Liver (tissue), 3 donors: ENCODE data around the gene COMMD1.

ENCODE experiments used
- GABPA ChIP-seq, 2 donors: IDR thresholded peaks in 1 of 2; conservative IDR thresholded peaks in 1 of 2; 2 replicates each; pipeline ENCODE4 v1.6.1; 2016; ENCODE audit warnings: antibody characterized with exemption in 2 of 2, mild to moderate bottlenecking in 1 of 2, moderate library complexity in 1 of 2
- JUND ChIP-seq, 2 donors: IDR thresholded peaks; 2 replicates each; pipeline ENCODE4 v1.6.1; 2016; ENCODE audit warnings: antibody characterized with exemption in 2 of 2
- TF ChIP-seq, protein P1 (sequence below): fragments of 150-350 bp; IDR thresholded peaks from 2 replicates; pipeline ENCODE4 v1.5.1; 2017; ENCODE audit warnings: improper control_type of control experiment, low read depth, low read length; ENCODE audit not compliant: missing input control
- TF ChIP-seq, protein P2 (sequence below): IDR thresholded peaks from 2 replicates; pipeline ENCODE4 v1.6.1; 2016; ENCODE audit warnings: antibody characterized with exemption
- donor health status: healthy.
- donor health status: healthy.

DNA sequence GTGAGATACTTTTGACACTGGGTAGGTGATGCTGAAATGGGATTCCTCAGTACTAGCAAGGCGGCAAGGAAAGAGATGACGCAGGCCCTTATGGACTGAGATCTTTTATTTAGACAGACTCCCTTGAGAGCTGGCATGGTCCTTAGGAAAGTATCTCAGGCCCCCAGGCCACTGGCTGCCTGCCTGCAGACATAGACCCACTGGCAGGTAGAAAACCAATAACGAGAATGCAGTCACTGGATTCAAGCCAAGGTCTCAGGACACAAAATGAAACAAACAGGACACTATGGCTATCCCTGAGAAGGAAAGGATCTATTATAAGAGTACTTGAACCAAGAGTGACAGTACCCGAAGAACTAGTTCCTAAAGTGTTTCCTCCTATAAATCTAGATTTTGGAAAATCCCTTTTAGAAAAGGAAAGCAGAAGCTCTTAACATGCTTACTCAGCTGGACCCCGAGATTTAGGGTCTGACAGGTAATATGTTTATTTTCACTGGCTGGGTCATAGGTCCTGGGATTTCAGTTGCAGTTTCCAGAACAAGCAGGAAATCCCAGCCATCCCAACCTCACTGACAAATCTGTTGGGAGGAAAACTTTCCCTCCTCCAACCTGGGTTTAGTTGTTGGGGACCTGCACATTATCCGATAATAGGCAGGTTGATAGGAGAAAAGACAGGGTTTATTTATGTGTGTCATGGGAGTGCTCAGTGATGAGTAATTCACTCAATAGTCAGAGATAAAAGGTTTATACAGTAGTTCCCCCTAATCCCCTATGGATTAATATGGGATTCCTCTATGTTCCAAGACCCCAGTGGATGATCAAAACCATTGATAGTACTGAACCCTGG is 44.5 kb downstream of the COMMD1 start:
- TF ChIP-seq, protein P1, sequence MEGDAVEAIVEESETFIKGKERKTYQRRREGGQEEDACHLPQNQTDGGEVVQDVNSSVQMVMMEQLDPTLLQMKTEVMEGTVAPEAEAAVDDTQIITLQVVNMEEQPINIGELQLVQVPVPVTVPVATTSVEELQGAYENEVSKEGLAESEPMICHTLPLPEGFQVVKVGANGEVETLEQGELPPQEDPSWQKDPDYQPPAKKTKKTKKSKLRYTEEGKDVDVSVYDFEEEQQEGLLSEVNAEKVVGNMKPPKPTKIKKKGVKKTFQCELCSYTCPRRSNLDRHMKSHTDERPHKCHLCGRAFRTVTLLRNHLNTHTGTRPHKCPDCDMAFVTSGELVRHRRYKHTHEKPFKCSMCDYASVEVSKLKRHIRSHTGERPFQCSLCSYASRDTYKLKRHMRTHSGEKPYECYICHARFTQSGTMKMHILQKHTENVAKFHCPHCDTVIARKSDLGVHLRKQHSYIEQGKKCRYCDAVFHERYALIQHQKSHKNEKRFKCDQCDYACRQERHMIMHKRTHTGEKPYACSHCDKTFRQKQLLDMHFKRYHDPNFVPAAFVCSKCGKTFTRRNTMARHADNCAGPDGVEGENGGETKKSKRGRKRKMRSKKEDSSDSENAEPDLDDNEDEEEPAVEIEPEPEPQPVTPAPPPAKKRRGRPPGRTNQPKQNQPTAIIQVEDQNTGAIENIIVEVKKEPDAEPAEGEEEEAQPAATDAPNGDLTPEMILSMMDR = no peak
- TF ChIP-seq JUND (IDR thresholded peaks at IDR 0.05) (no peak), GABPA (IDR thresholded peaks at IDR 0.05 in 1 of 2, conservative IDR thresholded peaks at IDR 0.05 in 1 of 2) (no peak)
- TF ChIP-seq, protein P2, sequence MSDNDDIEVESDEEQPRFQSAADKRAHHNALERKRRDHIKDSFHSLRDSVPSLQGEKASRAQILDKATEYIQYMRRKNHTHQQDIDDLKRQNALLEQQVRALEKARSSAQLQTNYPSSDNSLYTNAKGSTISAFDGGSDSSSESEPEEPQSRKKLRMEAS = no peak
